ENCODE data around the gene DAB1. TPM values are rescaled to one million over a fixed set of nuclear protein-coding genes. Genes with fewer than 3 reads are reported as not detected.

DAB1 gene
- total and polyA plus RNA-seq, 10 of the 15 experiments (the other 5 are each of a cell fraction or from before 2014, with no cell fraction given) = 0.02 to 0.10 (median 0.03) TPM; not detected in 5

DNA sequence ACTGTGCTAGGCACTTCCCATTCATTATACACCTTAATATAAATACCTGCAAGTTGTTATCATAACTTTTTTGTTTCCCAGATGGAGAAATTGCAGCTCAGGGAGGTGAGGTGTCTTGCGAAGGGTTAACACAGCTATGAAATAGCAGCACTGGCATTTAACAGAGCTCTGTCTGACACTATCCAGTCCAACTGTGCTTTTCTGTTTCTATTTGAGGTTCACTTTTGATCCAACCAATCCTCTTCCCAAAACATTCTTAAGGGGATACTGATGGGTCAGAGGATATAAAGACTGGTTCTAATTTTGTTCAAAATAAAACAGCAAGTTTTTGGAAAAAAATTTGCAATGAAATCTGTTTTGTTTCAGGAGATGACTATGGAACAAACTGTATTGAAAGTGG, 411.5 kb downstream of the DAB1 start:
- Histone ChIP-seq H3K4me3 (no peak overlapping the region), H3K27me3 (replicated peaks in 1 of 2; ENCODE audit: control insufficient read depth in 2 of 2, insufficient read depth in 2 of 2, low read length in 1 of 2) (no peaks in the 10 kb centered on the region; a peak in 1 of 4 replicates), H3K4me1 (ENCODE audit: control insufficient read depth, insufficient read depth, low read length) (no peaks in the 10 kb centered on the region), H2AFZ (ENCODE audit: control insufficient read depth, low read depth, low read length) (no peak overlapping the region), H3K9me3 (replicated peaks; ENCODE audit: control insufficient read depth, insufficient read depth, low read length) (no peaks in the 10 kb centered on the region), H3K27ac (ENCODE audit: control insufficient read depth, insufficient read depth) (no peak overlapping the region), H3K36me3 (ENCODE audit: control insufficient read depth in 2 of 2, insufficient read depth in 2 of 2, low read length in 1 of 2) (no peaks in the 10 kb centered on the region), H3K4me2 (ENCODE audit: control insufficient read depth, insufficient read depth) (no peak overlapping the region), H3K9ac (ENCODE audit: control insufficient read depth, insufficient read depth, low read length) (no peak overlapping the region), H4K20me1 (ENCODE audit: control insufficient read depth, insufficient read depth) (no peaks in the 10 kb centered on the region), H3K79me2 (ENCODE audit: control insufficient read depth, insufficient read depth, low read length) (no peaks in the 10 kb centered on the region)
- no peak for ATAC-seq
- RAD21 ChIA-PET (ENCODE audit: unreplicated experiment) = no interaction called here
- SMC1A ChIA-PET (ENCODE audit: uncharacterized antibody, unreplicated experiment) = no interaction called here
- TF ChIP-seq, protein P1, sequence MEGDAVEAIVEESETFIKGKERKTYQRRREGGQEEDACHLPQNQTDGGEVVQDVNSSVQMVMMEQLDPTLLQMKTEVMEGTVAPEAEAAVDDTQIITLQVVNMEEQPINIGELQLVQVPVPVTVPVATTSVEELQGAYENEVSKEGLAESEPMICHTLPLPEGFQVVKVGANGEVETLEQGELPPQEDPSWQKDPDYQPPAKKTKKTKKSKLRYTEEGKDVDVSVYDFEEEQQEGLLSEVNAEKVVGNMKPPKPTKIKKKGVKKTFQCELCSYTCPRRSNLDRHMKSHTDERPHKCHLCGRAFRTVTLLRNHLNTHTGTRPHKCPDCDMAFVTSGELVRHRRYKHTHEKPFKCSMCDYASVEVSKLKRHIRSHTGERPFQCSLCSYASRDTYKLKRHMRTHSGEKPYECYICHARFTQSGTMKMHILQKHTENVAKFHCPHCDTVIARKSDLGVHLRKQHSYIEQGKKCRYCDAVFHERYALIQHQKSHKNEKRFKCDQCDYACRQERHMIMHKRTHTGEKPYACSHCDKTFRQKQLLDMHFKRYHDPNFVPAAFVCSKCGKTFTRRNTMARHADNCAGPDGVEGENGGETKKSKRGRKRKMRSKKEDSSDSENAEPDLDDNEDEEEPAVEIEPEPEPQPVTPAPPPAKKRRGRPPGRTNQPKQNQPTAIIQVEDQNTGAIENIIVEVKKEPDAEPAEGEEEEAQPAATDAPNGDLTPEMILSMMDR (IDR thresholded peaks at IDR 0.05 in 2 of 3, conservative IDR thresholded peaks at IDR 0.05 in 1 of 3; ENCODE audit: control insufficient read depth in 2 of 3, extremely low read depth in 1 of 3, insufficient read depth in 1 of 3, low read depth in 3 of 3, low read length in 3 of 3) = no peak
- no peak for TF ChIP-seq SREBF1 (IDR thresholded peaks at IDR 0.05; ENCODE audit: low read length)
- TF ChIP-seq HDAC2 (IDR thresholded peaks at IDR 0.05) = no peak
- no peak for TF ChIP-seq SMC3 (IDR thresholded peaks at IDR 0.05; ENCODE audit: borderline replicate concordance, low read length)
- no peak for TF ChIP-seq ZNF217 (IDR thresholded peaks at IDR 0.05)
- TF ChIP-seq JUNB (IDR thresholded peaks at IDR 0.05) = no peak
- no peak for TF ChIP-seq BCL11A (IDR thresholded peaks at IDR 0.05; ENCODE audit: low read depth, low read length)
- no peak for TF ChIP-seq GATAD2B (conservative IDR thresholded peaks at IDR 0.05; ENCODE audit: low read depth)
- no peak for TF ChIP-seq CHD4 (IDR thresholded peaks at IDR 0.05)
- TF ChIP-seq CHD2 (IDR thresholded peaks at IDR 0.05; ENCODE audit: borderline replicate concordance, low read depth, low read length) = no peak
- TF ChIP-seq, protein P2, sequence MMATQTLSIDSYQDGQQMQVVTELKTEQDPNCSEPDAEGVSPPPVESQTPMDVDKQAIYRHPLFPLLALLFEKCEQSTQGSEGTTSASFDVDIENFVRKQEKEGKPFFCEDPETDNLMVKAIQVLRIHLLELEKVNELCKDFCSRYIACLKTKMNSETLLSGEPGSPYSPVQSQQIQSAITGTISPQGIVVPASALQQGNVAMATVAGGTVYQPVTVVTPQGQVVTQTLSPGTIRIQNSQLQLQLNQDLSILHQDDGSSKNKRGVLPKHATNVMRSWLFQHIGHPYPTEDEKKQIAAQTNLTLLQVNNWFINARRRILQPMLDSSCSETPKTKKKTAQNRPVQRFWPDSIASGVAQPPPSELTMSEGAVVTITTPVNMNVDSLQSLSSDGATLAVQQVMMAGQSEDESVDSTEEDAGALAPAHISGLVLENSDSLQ (IDR thresholded peaks at IDR 0.05) = no peak
- TF ChIP-seq POLR2AphosphoS2 (IDR thresholded peaks at IDR 0.05; ENCODE audit: low read depth, low read length) = no peak
- no peak for TF ChIP-seq SRF (IDR thresholded peaks at IDR 0.05; ENCODE audit: low read depth in 2 of 2, low read length in 2 of 2)
- no peak for TF ChIP-seq ESRRA (IDR thresholded peaks at IDR 0.05; ENCODE audit: low read length)
- TF ChIP-seq, protein P3, sequence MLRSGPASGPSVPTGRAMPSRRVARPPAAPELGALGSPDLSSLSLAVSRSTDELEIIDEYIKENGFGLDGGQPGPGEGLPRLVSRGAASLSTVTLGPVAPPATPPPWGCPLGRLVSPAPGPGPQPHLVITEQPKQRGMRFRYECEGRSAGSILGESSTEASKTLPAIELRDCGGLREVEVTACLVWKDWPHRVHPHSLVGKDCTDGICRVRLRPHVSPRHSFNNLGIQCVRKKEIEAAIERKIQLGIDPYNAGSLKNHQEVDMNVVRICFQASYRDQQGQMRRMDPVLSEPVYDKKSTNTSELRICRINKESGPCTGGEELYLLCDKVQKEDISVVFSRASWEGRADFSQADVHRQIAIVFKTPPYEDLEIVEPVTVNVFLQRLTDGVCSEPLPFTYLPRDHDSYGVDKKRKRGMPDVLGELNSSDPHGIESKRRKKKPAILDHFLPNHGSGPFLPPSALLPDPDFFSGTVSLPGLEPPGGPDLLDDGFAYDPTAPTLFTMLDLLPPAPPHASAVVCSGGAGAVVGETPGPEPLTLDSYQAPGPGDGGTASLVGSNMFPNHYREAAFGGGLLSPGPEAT (IDR thresholded peaks at IDR 0.05; ENCODE audit: low read depth) = no peak
- no peak for TF ChIP-seq PAX5 (IDR thresholded peaks at IDR 0.05; ENCODE audit: borderline replicate concordance, low read depth, low read length)
- TF ChIP-seq, protein P4, sequence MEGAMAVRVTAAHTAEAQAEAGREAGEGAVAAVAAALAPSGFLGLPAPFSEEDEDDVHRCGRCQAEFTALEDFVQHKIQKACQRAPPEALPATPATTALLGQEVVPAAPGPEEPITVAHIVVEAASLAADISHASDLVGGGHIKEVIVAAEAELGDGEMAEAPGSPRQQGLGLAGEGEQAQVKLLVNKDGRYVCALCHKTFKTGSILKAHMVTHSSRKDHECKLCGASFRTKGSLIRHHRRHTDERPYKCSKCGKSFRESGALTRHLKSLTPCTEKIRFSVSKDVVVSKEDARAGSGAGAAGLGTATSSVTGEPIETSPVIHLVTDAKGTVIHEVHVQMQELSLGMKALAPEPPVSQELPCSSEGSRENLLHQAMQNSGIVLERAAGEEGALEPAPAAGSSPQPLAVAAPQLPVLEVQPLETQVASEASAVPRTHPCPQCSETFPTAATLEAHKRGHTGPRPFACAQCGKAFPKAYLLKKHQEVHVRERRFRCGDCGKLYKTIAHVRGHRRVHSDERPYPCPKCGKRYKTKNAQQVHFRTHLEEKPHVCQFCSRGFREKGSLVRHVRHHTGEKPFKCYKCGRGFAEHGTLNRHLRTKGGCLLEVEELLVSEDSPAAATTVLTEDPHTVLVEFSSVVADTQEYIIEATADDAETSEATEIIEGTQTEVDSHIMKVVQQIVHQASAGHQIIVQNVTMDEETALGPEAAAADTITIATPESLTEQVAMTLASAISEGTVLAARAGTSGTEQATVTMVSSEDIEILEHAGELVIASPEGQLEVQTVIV (IDR thresholded peaks at IDR 0.05; ENCODE audit: borderline replicate concordance, partially characterized antibody) = no peak
- no peak for TF ChIP-seq TCF7 (IDR thresholded peaks at IDR 0.05; ENCODE audit: borderline replicate concordance)
- in situ Hi-C loops (cut with MboI) (no loop called here), intact Hi-C loops (cut with micrococcal nuclease; ENCODE audit: unreplicated experiment) (no loop called here)
- DNase-seq (ENCODE audit: low read depth, low spot score) = no peak
- BruUV-seq (replicated peaks) = no TSS peak
- no peak for FAIRE-seq
- POLR2A ChIA-PET = no interaction called here
- CTCF ChIA-PET = no interaction called here
- WGBS (ENCODE audit: insufficient coverage, insufficient replicate concordance, low lambda C conversion rate, missing lambda C conversion rate) = 88% methylated on average over 1 of the region's 1 CpG
